ENCODE results near the gene EFL1.
"Not testable (repeated sequence)": the region's sequence is repeated elsewhere in the genome, so short reads cannot be mapped to it uniquely, and the experiment has no call there.

Gene EFL1

GRCh38 chr15:82204575-82204974 is 58.0 kb downstream of the EFL1 start:
- peak; percentile 92 for FAIRE-seq

GRCh38 chr15:82197733-82198594 is 64.6 kb downstream of the EFL1 start:
- DNase-seq (ENCODE audit: low spot score) (peak; percentile 56), FAIRE-seq (no peak)

More at GRCh38 chr15:82204575-82204974, 58.0 kb downstream of the EFL1 start:
- not testable (repeated sequence) for DNase-seq (ENCODE audit: low spot score)

- DNase-seq (ENCODE audit: low spot score) = no peak
- FAIRE-seq = no peak
Observed at GRCh38 chr15:82196353-82196752, 66.2 kb downstream of the EFL1 start.

GRCh38 chr15:82195818-82196217 is 66.7 kb downstream of the EFL1 start:
- FAIRE-seq; DNase-seq (ENCODE audit: low spot score): not testable (repeated sequence)

- DNase-seq (ENCODE audit: low spot score); FAIRE-seq: not testable (repeated sequence)
Observed at GRCh38 chr15:82194488-82194887, 68.0 kb downstream of the EFL1 start.

GRCh38 chr15:82193435-82193834 is 69.1 kb downstream of the EFL1 start:
- not testable (repeated sequence) for FAIRE-seq; DNase-seq (ENCODE audit: low spot score)

- not testable (repeated sequence) for DNase-seq (ENCODE audit: low spot score); FAIRE-seq
Observed at GRCh38 chr15:82192394-82192793, 70.1 kb downstream of the EFL1 start.

- DNase-seq (ENCODE audit: low spot score) (no peak), FAIRE-seq (no peak)
Observed at GRCh38 chr15:82186719-82187406, 75.7 kb downstream of the EFL1 start.

- no peak for FAIRE-seq
- no peak for DNase-seq (ENCODE audit: low spot score)
Observed at GRCh38 chr15:82186161-82186560, 76.4 kb downstream of the EFL1 start.

- no peak for DNase-seq (ENCODE audit: low spot score)
- no peak for FAIRE-seq
Observed at GRCh38 chr15:82184776-82185175, 77.8 kb downstream of the EFL1 start.

GRCh38 chr15:82184355-82184754 is 78.2 kb downstream of the EFL1 start:
- FAIRE-seq (no peak), DNase-seq (ENCODE audit: low spot score) (no peak)

GRCh38 chr15:82183121-82184031 is 79.2 kb downstream of the EFL1 start:
- DNase-seq (ENCODE audit: low spot score) (no peak), FAIRE-seq (no peak)

- DNase-seq (ENCODE audit: low spot score) = no peak
- no peak for FAIRE-seq
Observed at GRCh38 chr15:82181371-82181770, 81.2 kb downstream of the EFL1 start.

GRCh38 chr15:82178061-82178460 is 84.5 kb downstream of the EFL1 start:
- FAIRE-seq (no peak), DNase-seq (ENCODE audit: low spot score) (no peak)

- FAIRE-seq (no peak), DNase-seq (ENCODE audit: low spot score) (no peak)
Observed at GRCh38 chr15:82177291-82178010, 85.1 kb downstream of the EFL1 start.

GRCh38 chr15:82176542-82176941 is 86.0 kb downstream of the EFL1 start:
- no peak for FAIRE-seq
- no peak for DNase-seq (ENCODE audit: low spot score)

GRCh38 chr15:82174471-82175235 is 87.9 kb downstream of the EFL1 start:
- FAIRE-seq (no peak), DNase-seq (ENCODE audit: low spot score) (no peak)

- DNase-seq (ENCODE audit: low spot score) = no peak
- FAIRE-seq = no peak
Observed at GRCh38 chr15:82173108-82173507, 89.4 kb downstream of the EFL1 start.

- DNase-seq (ENCODE audit: low spot score) = no peak
- FAIRE-seq = no peak
Observed at GRCh38 chr15:82172506-82172905, 90.0 kb downstream of the EFL1 start.

GRCh38 chr15:82168757-82169156 is 93.8 kb downstream of the EFL1 start:
- FAIRE-seq (no peak), DNase-seq (ENCODE audit: low spot score) (no peak)

Data from urothelium cell line (cell line).